Epithelial cell of esophagus (primary cell): Measurements from ENCODE around the gene ADPRH.
"Not testable (repeated sequence)": the region's sequence is repeated elsewhere in the genome, so short reads cannot be mapped to it uniquely, and the experiment has no call there.

ENCODE experiments used
- DNase-seq: peaks from one replicate; pipeline ENCODE4 v3.0.0; 2010; ENCODE audit warnings: low read depth
- H3K4me3 ChIP-seq: 2 replicates; pipeline ENCODE4 v1.5.1; 2011; ENCODE audit warnings: mild to moderate bottlenecking, low read length, control low read depth
- CTCF ChIP-seq: IDR thresholded peaks from 2 replicates; pipeline ENCODE4 v1.5.1; 2011; ENCODE audit warnings: low read depth, mild to moderate bottlenecking, low read length, control low read depth, inconsistent platforms; ENCODE audit not compliant: insufficient read depth; ENCODE audit errors: missing control alignments

ADPRH gene

GRCh38 chr3:119559441-119559963 is 19.8 kb upstream of the ADPRH start, which contains the start of gene CD80:
TSS of gene CD80 (minus strand) at chr3:119559614. CDS start at chr3:119557728, 1,886 bp downstream.
- DNase-seq = peak; percentile 60
- no peak within 1 kb of the TSS for H3K4me3 ChIP-seq
- peak; percentile 52 for TF ChIP-seq CTCF

- no peak for DNase-seq
- TF ChIP-seq CTCF = no peak
- no peak overlapping the region for H3K4me3 ChIP-seq
Observed at GRCh38 chr3:119560160-119560559, 19.1 kb upstream of the ADPRH start.

- no peak for TF ChIP-seq CTCF
- H3K4me3 ChIP-seq = no peak overlapping the region
- no peak for DNase-seq
Observed at GRCh38 chr3:119562307-119562961, 16.9 kb upstream of the ADPRH start.

- not testable (repeated sequence) for DNase-seq, H3K4me3 ChIP-seq
Observed at GRCh38 chr3:119563334-119563733, 16.0 kb upstream of the ADPRH start.

- no peak overlapping the region for H3K4me3 ChIP-seq
- no peak for DNase-seq
- TF ChIP-seq CTCF = no peak
Observed at GRCh38 chr3:119569156-119569555, 10.1 kb upstream of the ADPRH start.

GRCh38 chr3:119570229-119570628 is 9.1 kb upstream of the ADPRH start:
- no peak for TF ChIP-seq CTCF
- H3K4me3 ChIP-seq = no peak overlapping the region

GRCh38 chr3:119571230-119571629 is 8.1 kb upstream of the ADPRH start:
- no peak for TF ChIP-seq CTCF
- DNase-seq = no peak
- H3K4me3 ChIP-seq = no peak overlapping the region

More at GRCh38 chr3:119570229-119570628, 9.1 kb upstream of the ADPRH start:
- no peak for DNase-seq
